ENCODE results near the gene NPFF.
A peak's percentile ranks its signal among the peaks of the same experiment; 100 is the strongest.
"Not testable (repeated sequence)": the region's sequence is repeated elsewhere in the genome, so short reads cannot be mapped to it uniquely, and the experiment has no call there.

Gene NPFF

GRCh38 chr12:53482626-53483168, 24.6 kb downstream of the NPFF start:
- Histone ChIP-seq H3K27me3 (ENCODE audit: low read depth) (no peaks in the 10 kb centered on the region), H3K4me3 (no peak overlapping the region), H3K9me3 (no peaks in the 10 kb centered on the region), H3K4me1 (peaks cover 20% of the 10 kb centered on the region), H3K36me3 (replicated peaks) (peaks cover 94% of the 10 kb centered on the region)
- in situ Hi-C loops (cut with MboI; ENCODE audit: low sequenced_read_pairs): no loop called here
- DNase-seq (ENCODE audit: low spot score in 2 of 2): no peak

GRCh38 chr12:53481939-53482586, 25.2 kb downstream of the NPFF start:
- peaks cover 94% of the 10 kb centered on the region for H3K36me3 ChIP-seq (replicated peaks)
- in situ Hi-C loops (cut with MboI; ENCODE audit: low sequenced_read_pairs): no loop called here

GRCh38 chr12:53481458-53481857, 25.8 kb downstream of the NPFF start:
- H3K9me3 ChIP-seq; H3K27me3 ChIP-seq (ENCODE audit: low read depth); in situ Hi-C loops (cut with MboI; ENCODE audit: low sequenced_read_pairs); H3K4me3 ChIP-seq; DNase-seq (ENCODE audit: low spot score in 2 of 2): not testable (repeated sequence)
- Histone ChIP-seq H3K4me1 (peaks cover 20% of the 10 kb centered on the region), H3K36me3 (replicated peaks) (peaks cover 94% of the 10 kb centered on the region)

More at GRCh38 chr12:53481939-53482586, 25.2 kb downstream of the NPFF start:
- H3K4me3 ChIP-seq: no peak overlapping the region
- DNase-seq (ENCODE audit: low spot score in 2 of 2): no peak
- no peaks in the 10 kb centered on the region for H3K27me3 ChIP-seq (ENCODE audit: low read depth)
- H3K9me3 ChIP-seq: no peaks in the 10 kb centered on the region
- H3K4me1 ChIP-seq: peaks cover 20% of the 10 kb centered on the region

- peak; percentile 52 to 71 for DNase-seq (ENCODE audit: low spot score in 2 of 2)
- Histone ChIP-seq H3K27me3 (ENCODE audit: low read depth) (no peaks in the 10 kb centered on the region), H3K36me3 (replicated peaks) (peaks cover 94% of the 10 kb centered on the region), H3K4me1 (peaks cover 20% of the 10 kb centered on the region), H3K4me3 (no peak overlapping the region), H3K9me3 (no peaks in the 10 kb centered on the region)
- in situ Hi-C loops (cut with MboI; ENCODE audit: low sequenced_read_pairs): no loop called here
These were observed 26.5 kb downstream of the NPFF start for GRCh38 chr12:53480491-53481442.

- in situ Hi-C loops (cut with MboI; ENCODE audit: low sequenced_read_pairs): no loop called here
- Histone ChIP-seq H3K4me1 (peaks cover 20% of the 10 kb centered on the region), H3K9me3 (no peaks in the 10 kb centered on the region), H3K36me3 (replicated peaks) (peaks cover 94% of the 10 kb centered on the region), H3K4me3 (no peak overlapping the region), H3K27me3 (ENCODE audit: low read depth) (no peaks in the 10 kb centered on the region)
- no peak for DNase-seq (ENCODE audit: low spot score in 2 of 2)
These were observed 28.0 kb downstream of the NPFF start for GRCh38 chr12:53479331-53479730.

GRCh38 chr12:53478865-53479264, 28.4 kb downstream of the NPFF start:
- Histone ChIP-seq H3K9me3 (no peaks in the 10 kb centered on the region), H3K4me1 (peaks cover 20% of the 10 kb centered on the region), H3K4me3 (no peak overlapping the region), H3K36me3 (replicated peaks) (peaks cover 94% of the 10 kb centered on the region), H3K27me3 (ENCODE audit: low read depth) (no peaks in the 10 kb centered on the region)
- DNase-seq (ENCODE audit: low spot score in 2 of 2): no peak
- in situ Hi-C loops (cut with MboI; ENCODE audit: low sequenced_read_pairs): no loop called here

- in situ Hi-C loops (cut with MboI; ENCODE audit: low sequenced_read_pairs): no loop called here
These were observed 30.5 kb downstream of the NPFF start for GRCh38 chr12:53476769-53477209.

GRCh38 chr12:53474819-53475218, 32.5 kb downstream of the NPFF start:
- no peak overlapping the region for H3K4me3 ChIP-seq
- in situ Hi-C loops (cut with MboI; ENCODE audit: low sequenced_read_pairs): no loop called here
- H3K27me3 ChIP-seq (ENCODE audit: low read depth): no peaks in the 10 kb centered on the region
- peaks cover 96% of the 10 kb centered on the region for H3K36me3 ChIP-seq (replicated peaks)
- DNase-seq (ENCODE audit: low spot score in 2 of 2): no peak
- peaks cover 8% of the 10 kb centered on the region; the same call in 1 of the 2 replicates for H3K4me1 ChIP-seq
- no peaks in the 10 kb centered on the region for H3K9me3 ChIP-seq

More at GRCh38 chr12:53476769-53477209, 30.5 kb downstream of the NPFF start:
- Histone ChIP-seq H3K9me3 (no peaks in the 10 kb centered on the region), H3K4me1 (peaks cover 20% of the 10 kb centered on the region), H3K4me3 (no peak overlapping the region), H3K27me3 (ENCODE audit: low read depth) (no peaks in the 10 kb centered on the region), H3K36me3 (replicated peaks) (peaks cover 94% of the 10 kb centered on the region)
- DNase-seq (ENCODE audit: low spot score in 2 of 2): peak in 1 of 2 experiments; percentile 41

GRCh38 chr12:53474077-53474476, 33.2 kb downstream of the NPFF start:
- in situ Hi-C loops (cut with MboI; ENCODE audit: low sequenced_read_pairs): no loop called here
- DNase-seq (ENCODE audit: low spot score in 2 of 2): no peak
- Histone ChIP-seq H3K9me3 (no peaks in the 10 kb centered on the region), H3K27me3 (ENCODE audit: low read depth) (no peaks in the 10 kb centered on the region), H3K4me3 (no peak overlapping the region), H3K36me3 (replicated peaks) (peaks cover 98% of the 10 kb centered on the region), H3K4me1 (peaks cover 4% of the 10 kb centered on the region; the same call in 1 of the 2 replicates)

- DNase-seq (ENCODE audit: low spot score in 2 of 2): no peak
- Histone ChIP-seq H3K4me1 (no peaks in the 10 kb centered on the region), H3K4me3 (no peak overlapping the region), H3K9me3 (no peaks in the 10 kb centered on the region), H3K36me3 (replicated peaks) (peaks cover 98% of the 10 kb centered on the region), H3K27me3 (ENCODE audit: low read depth) (no peaks in the 10 kb centered on the region)
- in situ Hi-C loops (cut with MboI; ENCODE audit: low sequenced_read_pairs): no loop called here
These were observed 35.2 kb downstream of the NPFF start for GRCh38 chr12:53472056-53472582.

- H3K9me3 ChIP-seq: no peaks in the 10 kb centered on the region
- H3K4me1 ChIP-seq: no peaks in the 10 kb centered on the region
- peaks cover 98% of the 10 kb centered on the region for H3K36me3 ChIP-seq (replicated peaks)
- H3K4me3 ChIP-seq: no peak overlapping the region
- in situ Hi-C loops (cut with MboI; ENCODE audit: low sequenced_read_pairs): no loop called here
- DNase-seq (ENCODE audit: low spot score in 2 of 2): no peak
- no peaks in the 10 kb centered on the region for H3K27me3 ChIP-seq (ENCODE audit: low read depth)
These were observed 39.0 kb downstream of the NPFF start for GRCh38 chr12:53468282-53468681.

GRCh38 chr12:53467880-53468279, 39.4 kb downstream of the NPFF start:
- Histone ChIP-seq H3K4me3 (no peak overlapping the region), H3K27me3 (ENCODE audit: low read depth) (no peaks in the 10 kb centered on the region), H3K9me3 (no peaks in the 10 kb centered on the region), H3K36me3 (replicated peaks) (peaks cover 98% of the 10 kb centered on the region), H3K4me1 (no peaks in the 10 kb centered on the region)
- in situ Hi-C loops (cut with MboI; ENCODE audit: low sequenced_read_pairs): no loop called here
- DNase-seq (ENCODE audit: low spot score in 2 of 2): no peak

- H3K4me3 ChIP-seq: no peak overlapping the region
- no peaks in the 10 kb centered on the region for H3K27me3 ChIP-seq (ENCODE audit: low read depth)
- no peak for DNase-seq (ENCODE audit: low spot score in 2 of 2)
- in situ Hi-C loops (cut with MboI; ENCODE audit: low sequenced_read_pairs): no loop called here
- no peaks in the 10 kb centered on the region for H3K4me1 ChIP-seq
- H3K9me3 ChIP-seq: no peaks in the 10 kb centered on the region
- peaks cover 98% of the 10 kb centered on the region for H3K36me3 ChIP-seq (replicated peaks)
These were observed 40.2 kb downstream of the NPFF start for GRCh38 chr12:53467082-53467481.

Data from HAP-1 (cell line).